Inferior parietal cortex (tissue), 1 donor: ENCODE results near the gene SMAD6.
"Not testable (repeated sequence)": the region's sequence is repeated elsewhere in the genome, so short reads cannot be mapped to it uniquely, and the experiment has no call there.

ENCODE experiments used
- DNase-seq: peaks from one replicate; pipeline ENCODE4 v3.0.0-alpha.2; 2016; ENCODE audit errors: extremely low spot score

Gene SMAD6

GRCh38 chr15:66742286-66742685 lies 40.2 kb downstream of the SMAD6 start:
- no peak for DNase-seq

- no peak for DNase-seq
These were observed 41.2 kb downstream of the SMAD6 start for GRCh38 chr15:66743204-66743603.

GRCh38 chr15:66743703-66744536 lies 41.9 kb downstream of the SMAD6 start:
- no peak for DNase-seq

- DNase-seq: no peak
These were observed 42.7 kb downstream of the SMAD6 start for GRCh38 chr15:66744610-66745279.

- DNase-seq: no peak
These were observed 43.6 kb downstream of the SMAD6 start for GRCh38 chr15:66745530-66746230.

- DNase-seq: no peak
These were observed 44.2 kb downstream of the SMAD6 start for GRCh38 chr15:66746231-66746605.

- DNase-seq: no peak
These were observed 45.2 kb downstream of the SMAD6 start for GRCh38 chr15:66747223-66747622.

- DNase-seq: no peak
These were observed 46.1 kb downstream of the SMAD6 start for GRCh38 chr15:66747886-66748707.

GRCh38 chr15:66748708-66749035 lies 46.6 kb downstream of the SMAD6 start:
- no peak for DNase-seq

GRCh38 chr15:66749841-66750575 lies 48.0 kb downstream of the SMAD6 start:
- DNase-seq: no peak

GRCh38 chr15:66750609-66751008 lies 48.6 kb downstream of the SMAD6 start:
- DNase-seq: no peak

GRCh38 chr15:66751579-66751978 lies 49.5 kb downstream of the SMAD6 start:
- no peak for DNase-seq

- no peak for DNase-seq
These were observed 50.0 kb downstream of the SMAD6 start for GRCh38 chr15:66752078-66752477.

- no peak for DNase-seq
These were observed 51.8 kb downstream of the SMAD6 start for GRCh38 chr15:66753687-66754377.

- DNase-seq: no peak
These were observed 52.8 kb downstream of the SMAD6 start for GRCh38 chr15:66754789-66755188.

GRCh38 chr15:66755298-66756068 lies 53.4 kb downstream of the SMAD6 start:
- no peak for DNase-seq

- no peak for DNase-seq
These were observed 54.3 kb downstream of the SMAD6 start for GRCh38 chr15:66756295-66756694.

GRCh38 chr15:66757030-66757429 lies 55.0 kb downstream of the SMAD6 start:
- no peak for DNase-seq

- DNase-seq: no peak
These were observed 55.5 kb downstream of the SMAD6 start for GRCh38 chr15:66757521-66757920.

- DNase-seq: not testable (repeated sequence)
These were observed 56.2 kb downstream of the SMAD6 start for GRCh38 chr15:66758217-66758616.
